Activated CD4-positive, alpha-beta T cell treated with anti-CD3 and anti-CD28 coated beads, Interleukin-10, Interleukin-2, amounts not matched to agents 100 ng/mL and 50 ng/mL, durations not matched to agents 16 hours and 8 hours (primary cell): Measurements from ENCODE around the gene FBXO34.
"Not testable (repeated sequence)": the region's sequence is repeated elsewhere in the genome, so short reads cannot be mapped to it uniquely, and the experiment has no call there.

Experiments used
- DNase-seq: peaks from one replicate; pipeline ENCODE4 v3.0.0-alpha.2; 2020

The FBXO34 gene

GRCh38 chr14:55349565-55349964 lies 78.3 kb downstream of the FBXO34 start:
- no peak for DNase-seq

DNA sequence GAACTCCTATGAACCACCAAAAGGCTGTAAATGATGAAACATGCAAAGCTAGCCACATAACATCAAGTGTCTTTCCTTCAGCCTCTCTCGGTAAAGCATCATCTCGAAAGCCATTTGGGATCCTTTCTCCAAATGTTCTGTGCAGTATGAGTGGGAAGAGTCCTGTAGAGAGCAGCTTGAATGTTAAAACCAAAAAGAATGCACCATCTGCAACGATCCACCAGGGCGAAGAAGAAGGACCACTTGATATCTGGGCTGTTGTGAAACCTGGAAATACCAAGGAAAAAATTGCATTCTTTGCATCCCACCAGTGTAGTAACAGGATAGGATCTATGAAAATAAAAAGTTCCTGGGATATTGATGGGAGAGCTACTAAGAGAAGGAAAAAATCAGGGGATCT lies 79.2 kb downstream of the FBXO34 start:
- no peak for DNase-seq

DNA sequence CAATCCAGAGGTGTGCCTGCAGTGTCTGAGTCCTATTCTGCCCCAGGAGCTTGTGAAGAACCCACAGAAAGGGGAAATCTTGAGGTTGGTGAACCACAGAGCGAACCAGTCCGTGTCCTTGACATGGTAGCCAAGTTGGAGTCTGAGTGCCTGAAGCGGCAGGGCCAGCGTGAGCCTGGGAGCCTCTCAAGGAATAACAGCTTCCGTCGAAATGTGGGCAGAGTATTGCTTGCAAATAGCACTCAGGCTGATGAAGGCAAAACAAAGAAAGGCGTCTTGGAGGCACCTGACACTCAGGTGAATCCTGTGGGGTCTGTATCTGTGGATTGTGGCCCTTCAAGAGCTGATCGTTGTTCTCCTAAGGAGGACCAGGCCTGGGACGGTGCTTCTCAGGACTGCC lies 79.9 kb downstream of the FBXO34 start:
- no peak for DNase-seq

GRCh38 chr14:55352201-55352600 lies 81.0 kb downstream of the FBXO34 start:
- DNase-seq, result no peak

DNA sequence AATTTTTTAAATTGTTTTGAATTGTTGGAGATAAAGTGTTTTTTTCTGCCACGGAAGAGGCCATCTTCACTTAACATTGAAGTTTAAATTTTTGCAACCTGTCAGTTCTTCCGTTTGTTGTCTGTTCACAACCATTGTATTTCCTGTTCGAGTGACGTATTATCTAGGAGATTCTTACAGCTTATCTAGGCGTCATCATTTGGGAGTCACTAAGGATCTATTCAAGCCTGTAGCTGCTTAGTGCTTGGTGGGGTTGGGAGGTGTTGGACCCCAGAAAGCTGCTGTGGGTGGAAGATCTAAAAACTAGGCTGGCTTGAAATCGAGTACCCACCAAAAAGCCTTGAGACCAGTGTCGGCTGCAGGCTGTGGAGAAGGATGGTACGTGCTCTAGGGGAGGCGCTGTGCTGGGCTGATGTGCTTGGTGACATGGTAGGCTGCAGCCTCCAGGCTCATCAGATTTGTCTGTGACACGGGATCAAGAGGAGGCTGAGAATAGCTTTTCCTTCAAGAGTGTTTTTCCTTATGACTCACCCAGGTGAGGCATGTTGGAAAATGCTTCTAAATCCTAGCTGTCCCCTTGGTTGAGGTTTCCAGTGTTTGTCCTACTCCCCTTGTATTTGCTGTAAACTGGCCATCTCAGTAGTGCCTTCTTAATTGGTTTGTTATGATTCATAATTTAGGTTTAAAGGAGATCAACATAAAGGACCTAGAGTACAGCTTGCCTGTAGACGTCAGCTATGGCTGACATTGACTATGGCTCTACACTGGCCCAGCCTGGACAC lies 82.7 kb downstream of the FBXO34 start:
- peak; percentile 22 for DNase-seq

GRCh38 chr14:55354500-55354899 lies 83.3 kb downstream of the FBXO34 start:
- DNase-seq, result peak; percentile 71

GRCh38 chr14:55355922-55356321 lies 84.7 kb downstream of the FBXO34 start:
- no peak for DNase-seq

DNA sequence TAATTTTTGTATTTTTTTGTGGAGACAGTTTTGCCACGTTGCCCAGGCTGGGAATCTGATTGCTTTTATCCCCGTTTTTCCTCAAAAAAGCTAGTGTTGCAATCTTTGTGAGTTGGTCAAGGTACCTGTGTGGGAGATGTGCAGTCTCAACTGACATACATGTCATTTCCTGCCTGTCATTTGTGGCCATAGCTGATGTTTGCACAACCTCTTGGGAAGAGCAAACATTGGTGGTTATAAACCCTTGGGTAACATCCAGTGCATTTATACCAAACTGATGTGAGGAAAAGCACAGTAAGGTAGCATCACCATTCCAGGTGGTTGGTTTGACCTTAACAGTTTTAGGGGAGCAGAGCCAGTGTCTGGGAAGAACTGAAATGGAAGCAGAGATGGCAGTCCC lies 85.7 kb downstream of the FBXO34 start:
- no peak for DNase-seq

DNA sequence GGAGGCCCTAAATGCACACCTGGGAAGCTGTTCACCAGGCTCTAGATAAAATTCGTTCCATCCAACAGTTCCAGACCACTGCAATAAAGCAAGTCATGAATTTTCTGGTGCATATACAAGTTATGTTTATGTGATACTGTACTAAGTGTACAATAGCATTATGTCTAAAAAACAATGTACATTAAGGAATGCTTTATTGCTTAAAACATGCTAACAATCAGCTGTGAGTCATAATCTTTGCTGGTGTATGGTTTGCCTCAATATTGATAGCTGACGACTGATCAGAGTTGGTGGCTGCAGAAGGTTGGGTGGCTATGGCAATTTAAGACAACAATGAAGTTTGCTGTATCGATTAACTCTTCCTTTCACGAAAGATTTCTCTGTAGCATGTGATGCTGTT lies 88.1 kb downstream of the FBXO34 start:
- no peak for DNase-seq

DNA sequence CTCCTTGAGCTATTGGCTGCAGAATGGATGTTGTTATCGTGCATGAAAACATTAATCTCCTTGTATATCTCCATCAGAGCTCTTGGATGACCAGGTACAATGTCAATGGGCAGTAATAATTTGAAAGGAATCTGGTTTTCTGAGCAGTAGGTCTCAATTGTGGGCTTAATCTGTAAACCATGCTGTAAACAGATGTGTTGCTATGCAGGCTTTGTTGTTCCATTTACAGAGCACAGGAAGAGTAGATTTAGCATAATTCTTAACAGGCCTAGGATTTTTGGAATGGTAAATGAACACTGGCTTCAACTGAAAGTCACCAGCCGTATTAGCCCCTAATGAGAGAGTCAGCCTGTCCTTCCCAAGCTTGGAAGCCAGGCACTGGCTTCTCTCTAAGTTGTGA lies 90.0 kb downstream of the FBXO34 start:
- DNase-seq, result no peak

DNA sequence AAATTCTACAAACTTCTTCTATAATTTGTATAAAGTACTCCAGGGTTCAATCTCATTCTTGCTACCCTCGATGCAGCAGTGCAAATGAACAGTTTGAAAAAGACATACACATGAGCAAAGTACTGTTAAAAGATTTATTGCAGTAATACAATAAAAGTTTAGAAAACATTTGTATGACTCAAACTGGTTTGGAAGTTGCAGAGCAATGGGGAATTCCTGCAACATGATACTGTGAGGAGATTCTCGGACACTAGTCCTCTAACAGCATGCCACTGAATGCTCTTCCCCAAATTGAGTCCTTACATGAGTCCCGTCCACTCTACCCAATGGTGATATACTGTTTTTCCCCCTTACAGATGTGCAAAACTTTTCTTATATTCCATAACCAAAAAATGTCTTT lies 95.0 kb downstream of the FBXO34 start:
- no peak for DNase-seq

DNA sequence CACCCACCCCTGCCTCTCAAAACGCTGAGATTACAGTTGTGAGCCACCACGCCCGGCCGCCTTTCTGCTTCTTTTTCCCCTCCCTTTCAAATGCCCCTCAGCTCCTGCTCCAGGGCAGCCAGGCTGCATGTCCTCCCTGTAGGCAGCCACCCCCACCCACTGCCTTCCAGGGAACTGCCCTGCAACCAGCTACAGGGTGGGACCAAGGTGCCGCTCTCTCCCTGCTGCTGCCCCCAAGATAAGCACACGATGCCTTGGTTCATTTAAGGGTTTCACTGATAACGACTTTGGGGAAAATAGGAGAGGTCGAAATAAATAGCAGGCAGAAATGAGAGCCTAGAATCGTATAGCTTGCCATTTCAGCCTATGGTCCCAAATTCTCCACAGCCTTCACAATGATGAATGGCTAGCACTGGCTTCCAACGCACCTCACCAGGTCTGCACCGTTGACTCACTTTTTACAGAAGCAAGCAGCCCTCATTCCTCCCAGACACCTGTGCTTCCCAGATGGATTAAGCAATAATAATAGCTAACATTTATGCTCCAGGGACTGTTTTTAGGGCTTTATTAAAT lies 99.7 kb downstream of the FBXO34 start:
- no peak for DNase-seq

DNA sequence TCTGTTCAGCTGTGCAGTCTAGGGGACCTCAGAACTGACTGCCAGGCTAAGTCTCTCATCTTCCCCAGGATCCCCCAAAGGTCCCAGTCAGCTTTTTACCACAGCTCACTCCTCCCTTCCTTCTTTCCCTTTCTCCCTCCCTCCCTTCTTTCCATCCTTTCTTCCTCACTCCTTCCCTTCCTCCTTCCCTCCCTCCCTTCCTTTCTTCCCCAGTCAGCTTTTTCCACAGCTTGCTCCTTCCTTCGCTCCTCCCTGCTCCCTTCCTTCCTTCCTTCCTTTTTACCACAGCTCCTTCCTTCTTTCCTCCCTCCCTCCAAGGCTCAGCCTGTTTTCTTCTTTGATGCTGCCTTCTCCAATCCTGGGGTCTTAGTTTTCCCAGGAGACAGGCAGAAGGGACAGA lies 101.2 kb downstream of the FBXO34 start:
- no peak for DNase-seq

DNA sequence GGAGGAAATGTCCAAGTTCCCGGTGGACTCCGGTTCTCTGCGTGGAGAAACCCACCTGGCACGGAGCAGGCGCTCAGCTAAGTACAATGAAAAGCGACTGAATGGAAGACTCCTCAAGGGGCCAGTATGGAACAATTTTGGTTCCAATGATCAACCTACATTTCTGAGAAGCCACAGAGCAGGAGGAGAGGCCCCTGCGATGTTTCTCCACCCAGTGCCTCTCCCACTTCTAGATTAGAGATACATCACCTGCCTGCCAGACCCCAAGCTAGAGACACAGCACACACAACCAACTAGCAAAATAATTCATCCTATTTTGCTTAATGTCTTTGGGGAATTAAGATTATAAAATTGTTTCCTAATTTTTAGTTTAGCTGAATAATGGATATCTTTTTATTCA lies 101.6 kb downstream of the FBXO34 start:
- DNase-seq, result no peak

DNA sequence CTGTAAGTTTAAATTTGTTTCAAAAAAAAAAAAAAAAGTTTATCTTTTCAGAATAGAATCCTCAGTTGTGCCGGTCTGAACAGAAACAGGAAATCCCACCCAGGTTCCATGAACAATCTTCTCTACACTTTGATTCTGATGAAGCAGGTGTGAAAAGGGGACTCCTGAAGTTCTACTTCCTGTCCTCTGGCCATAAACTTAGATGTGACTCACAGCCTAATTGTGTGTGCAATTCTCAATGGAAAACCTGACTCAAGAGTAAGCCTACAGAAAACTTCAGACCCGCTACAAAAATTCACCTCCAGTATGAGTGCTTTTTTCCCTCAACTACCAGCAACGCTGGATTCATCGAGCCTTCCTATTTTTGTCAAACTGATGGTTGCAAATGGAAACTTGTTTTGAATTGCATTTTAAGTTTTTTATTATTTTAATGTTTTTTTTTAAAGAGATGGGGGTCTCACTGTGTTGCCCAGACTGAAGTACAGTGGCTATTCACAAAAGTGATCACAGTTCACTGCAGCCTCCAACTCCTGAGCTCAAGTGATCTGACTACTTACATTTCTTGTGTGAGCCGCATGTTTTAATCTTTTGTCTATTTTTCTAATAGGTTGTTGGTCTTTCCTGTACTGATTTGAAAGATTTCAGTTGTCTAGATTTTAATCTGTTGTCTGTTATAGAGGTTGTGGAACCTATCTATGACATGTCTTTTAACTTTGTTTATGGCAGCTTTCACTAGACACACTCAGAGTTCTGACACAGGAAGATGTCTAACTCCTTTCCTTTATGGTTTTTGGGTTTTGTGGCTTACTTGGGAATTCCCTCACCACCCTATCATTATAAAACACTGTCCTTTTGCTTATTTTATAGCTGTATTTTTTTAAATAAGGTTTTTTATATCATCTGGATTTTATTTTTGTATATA lies 102.8 kb downstream of the FBXO34 start:
- peak; percentile 82 for DNase-seq

- DNase-seq, result no peak
Measured at GRCh38 chr14:55374771-55375170, 103.5 kb downstream of the FBXO34 start.

DNA sequence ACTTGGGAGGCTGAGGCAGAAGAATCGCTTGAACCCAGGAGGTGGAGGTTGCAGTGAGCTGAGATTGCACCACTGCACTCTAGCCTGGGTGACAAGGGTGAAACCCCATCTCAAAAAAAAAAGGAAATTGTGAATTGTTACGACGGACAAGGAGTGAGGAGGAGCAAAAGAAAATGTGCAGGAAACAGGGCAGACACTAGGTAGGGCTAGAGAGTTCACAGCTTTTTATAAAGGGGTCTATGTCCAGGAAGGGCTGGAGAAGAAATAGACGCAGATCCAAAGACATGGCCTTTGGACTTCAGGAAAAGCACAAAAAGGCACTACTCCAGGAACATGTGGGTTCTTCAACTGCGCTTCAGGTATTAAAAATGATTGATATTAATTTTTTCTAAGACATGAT lies 106.0 kb downstream of the FBXO34 start:
- no peak for DNase-seq

GRCh38 chr14:55381040-55381439 lies 109.8 kb downstream of the FBXO34 start:
- no peak for DNase-seq

DNA sequence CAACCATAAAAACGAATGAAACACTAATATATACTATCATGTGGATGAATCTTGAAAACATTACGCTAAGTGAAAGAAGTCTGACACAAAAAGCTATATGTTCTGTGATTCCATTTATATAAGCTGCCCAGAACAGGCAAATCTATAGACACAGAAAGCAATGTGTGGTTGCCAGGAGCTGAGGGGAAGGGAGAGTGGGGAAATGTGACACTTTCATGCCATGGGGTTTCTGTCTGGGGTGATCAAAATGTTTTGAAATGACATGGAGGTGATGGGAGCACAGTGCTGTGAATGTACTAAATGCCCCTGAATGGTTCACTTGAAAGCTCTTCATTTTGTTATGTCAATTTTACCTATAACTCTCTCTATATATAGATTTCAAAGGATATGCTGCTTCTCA lies 110.3 kb downstream of the FBXO34 start:
- peak; percentile 28 for DNase-seq

- no peak for DNase-seq
Measured at GRCh38 chr14:55382483-55382882, 111.3 kb downstream of the FBXO34 start.

DNA sequence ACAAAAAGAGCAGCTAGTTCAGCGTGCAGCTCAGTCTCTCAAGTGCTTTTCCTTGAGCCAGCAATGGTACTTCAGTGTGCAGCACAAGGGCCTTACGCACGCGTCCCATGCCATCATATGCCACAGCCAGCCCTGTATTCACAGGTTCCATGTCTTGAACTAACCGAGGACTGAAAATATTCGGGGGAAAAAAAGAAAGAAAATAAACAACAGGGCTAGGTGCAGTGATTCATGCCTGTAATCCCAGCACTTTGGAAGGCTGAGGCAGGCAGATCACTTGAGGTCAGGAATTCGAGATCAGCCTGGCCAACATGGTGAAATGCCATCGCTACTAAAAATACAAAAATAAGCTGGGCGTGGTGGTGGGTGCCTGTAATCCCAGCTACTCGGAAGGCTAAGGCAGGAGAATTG lies 111.8 kb downstream of the FBXO34 start:
- DNase-seq, result not testable (repeated sequence)

DNA sequence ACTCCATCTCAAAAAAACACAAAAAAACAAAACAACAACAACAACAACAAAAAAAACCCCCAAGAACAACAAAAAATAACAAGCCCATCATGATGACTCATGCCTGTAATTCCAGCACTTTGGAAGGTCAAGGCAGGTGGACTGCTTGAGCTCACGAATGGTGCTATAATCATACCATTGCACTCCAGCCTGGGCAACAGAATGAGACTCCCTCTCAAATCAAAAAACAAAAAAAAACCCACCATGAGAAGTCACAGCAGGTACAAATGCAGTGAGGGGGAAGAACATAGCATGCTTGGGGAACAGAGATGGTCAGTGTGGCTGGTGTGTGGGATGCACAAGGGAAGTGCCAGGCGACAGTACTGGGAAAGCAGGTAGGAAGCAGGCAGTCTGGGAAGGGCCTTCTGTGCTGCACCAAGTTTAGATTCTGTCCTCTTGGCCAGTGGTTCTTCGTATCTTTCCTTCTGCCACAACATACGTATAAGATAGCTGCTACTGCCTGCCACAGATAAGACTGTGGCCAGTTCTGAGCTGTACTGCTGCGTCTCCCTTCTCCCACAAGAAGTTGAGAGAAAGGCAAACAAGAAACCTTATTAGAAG lies 112.4 kb downstream of the FBXO34 start:
- no peak for DNase-seq

GRCh38 chr14:55384536-55384935 lies 113.3 kb downstream of the FBXO34 start:
- DNase-seq, result no peak
